CD4-positive, alpha-beta T cell treated with Interferon alpha-2 for 1 hour (primary cell): ENCODE data around the gene VPS8.

Experiments
- DNase-seq, 2 donors: peaks; one replicate each; pipeline ENCODE4 v3.0.0-alpha.2; 2020 to 2022

Gene VPS8

DNA sequence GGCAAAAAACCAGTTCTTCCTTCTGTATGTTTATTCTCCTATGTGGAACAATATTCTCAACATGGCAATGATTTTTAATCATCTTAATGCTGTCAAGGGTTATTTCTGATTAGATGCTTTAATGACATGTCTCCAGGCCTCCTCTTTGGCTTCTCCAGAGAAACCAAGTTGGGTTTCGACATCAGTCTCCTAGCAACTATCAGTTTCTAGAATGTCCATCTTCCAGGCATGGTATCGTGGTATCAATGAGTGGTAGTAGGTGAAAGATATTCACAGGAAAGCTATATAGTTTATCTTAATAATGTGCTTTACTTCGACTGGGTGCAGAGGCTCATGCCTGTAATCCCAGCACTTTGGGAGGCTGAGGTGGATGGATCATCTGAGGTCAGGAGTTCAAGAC lies 212.4 kb downstream of the VPS8 start:
- no peak for DNase-seq

DNA sequence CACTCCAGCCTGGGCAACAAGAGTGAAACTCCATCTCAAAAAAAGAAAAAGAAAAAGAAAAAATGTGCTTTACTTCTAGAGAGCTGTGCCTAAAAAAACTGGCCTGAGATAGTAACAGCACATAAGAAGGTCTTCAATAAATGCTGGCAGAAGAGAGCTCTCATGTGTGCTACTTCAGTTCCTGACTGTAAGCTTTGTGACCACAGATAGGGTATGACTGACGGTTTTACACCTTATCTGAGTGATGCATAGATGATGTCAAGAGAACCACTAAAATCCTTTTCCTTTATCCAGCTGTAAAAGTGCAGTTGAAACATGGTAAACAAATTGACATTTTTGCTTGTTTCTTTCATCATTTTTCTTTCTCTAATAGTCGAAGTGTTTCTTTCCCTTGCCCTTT lies 213.0 kb downstream of the VPS8 start:
- DNase-seq = no peak

DNA sequence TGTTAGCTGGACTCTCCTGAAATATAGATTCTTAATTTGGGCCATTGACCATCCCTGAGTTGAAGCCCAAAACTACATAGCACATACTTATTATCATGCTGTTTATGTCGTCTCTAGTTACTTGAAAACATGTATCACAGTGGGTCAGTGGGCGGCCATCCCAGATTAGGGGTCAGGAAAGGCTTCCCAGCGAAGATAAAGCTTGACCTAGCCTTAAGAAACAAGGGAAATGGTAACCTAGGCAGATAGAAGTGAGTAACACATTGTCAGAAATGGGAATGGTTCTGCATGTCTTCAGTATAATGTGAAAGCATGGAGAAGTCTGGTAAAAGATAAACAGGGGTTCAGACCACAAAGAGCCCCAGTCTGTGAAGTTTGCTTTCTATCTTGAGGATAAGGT lies 216.2 kb downstream of the VPS8 start:
- no peak for DNase-seq

DNA sequence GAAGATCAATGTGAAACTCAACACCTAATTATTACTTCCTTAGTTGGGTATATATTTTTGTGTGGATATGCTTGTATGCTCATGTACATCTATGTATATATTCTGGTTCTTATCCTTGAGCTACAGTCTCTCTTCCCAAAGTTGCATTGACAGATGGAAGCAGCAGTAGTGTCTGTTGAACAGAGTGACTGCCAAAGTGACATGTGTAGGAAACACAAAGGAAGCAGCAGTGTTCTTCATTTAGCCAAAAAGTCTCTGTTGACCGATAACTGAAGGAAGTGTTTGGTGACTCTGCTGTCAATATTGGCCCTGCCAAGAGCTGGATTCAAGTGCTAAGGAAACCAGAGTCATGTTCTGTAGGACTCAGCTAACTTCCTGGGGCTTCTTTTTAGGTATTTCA lies 217.1 kb downstream of the VPS8 start:
- no peak for DNase-seq

DNA sequence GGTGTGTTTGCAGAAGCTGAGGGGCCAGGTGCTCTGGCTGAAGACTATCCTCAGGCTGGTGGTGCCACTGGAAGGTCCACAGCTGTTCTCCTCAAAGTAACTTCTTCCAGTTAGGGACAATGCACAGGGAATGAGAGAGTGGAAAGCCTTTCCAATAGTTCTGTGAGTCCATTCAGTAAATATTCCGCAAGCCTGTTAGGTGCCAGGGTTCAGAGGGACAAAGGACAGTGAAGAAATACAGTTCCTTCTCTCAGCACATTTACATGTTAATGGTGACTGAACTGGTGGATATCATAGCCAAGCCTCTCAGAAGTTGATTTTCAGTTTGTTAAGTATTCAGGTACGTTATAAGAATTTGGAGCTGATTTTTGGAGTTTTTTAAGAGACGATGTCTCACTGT lies 218.4 kb downstream of the VPS8 start:
- no peak for DNase-seq

DNA sequence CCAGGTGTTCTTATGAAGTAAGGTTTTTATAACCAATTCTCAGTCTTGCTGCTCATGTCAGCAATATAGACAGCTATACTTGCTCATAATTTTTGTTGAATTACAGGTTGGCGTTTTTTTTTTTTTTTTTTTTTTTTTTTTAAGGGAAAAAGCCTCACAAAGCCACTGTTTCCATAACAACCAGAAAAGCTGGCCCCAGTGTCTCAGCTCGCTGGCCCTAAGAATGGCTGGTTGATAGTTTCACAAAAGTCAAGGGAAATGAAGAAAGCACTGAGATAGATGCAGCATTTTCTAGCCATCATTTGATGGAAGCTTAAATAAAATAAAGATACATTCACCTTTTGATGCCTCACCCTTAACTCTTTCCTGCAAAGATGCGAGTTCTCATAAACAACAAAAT lies 219.0 kb downstream of the VPS8 start:
- DNase-seq = no peak

DNA sequence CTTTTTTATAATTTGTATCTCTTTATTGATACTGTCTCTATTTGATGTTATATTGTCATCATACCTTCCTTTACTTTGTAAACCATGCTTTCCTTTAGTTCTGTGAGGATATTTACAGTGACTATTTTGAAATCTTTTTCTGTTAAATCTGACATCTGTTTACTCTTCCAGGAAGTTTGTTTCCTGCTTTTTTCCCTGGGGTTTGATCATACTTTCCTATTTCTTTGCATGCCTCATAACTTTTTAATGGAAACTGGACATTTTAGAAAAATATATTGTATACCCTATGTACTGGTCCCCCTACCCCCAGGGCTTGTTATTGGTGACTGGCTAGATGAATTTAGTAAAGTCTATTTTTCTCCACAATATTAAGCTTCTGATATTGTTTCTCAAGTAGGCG lies 225.8 kb downstream of the VPS8 start:
- no peak for DNase-seq

DNA sequence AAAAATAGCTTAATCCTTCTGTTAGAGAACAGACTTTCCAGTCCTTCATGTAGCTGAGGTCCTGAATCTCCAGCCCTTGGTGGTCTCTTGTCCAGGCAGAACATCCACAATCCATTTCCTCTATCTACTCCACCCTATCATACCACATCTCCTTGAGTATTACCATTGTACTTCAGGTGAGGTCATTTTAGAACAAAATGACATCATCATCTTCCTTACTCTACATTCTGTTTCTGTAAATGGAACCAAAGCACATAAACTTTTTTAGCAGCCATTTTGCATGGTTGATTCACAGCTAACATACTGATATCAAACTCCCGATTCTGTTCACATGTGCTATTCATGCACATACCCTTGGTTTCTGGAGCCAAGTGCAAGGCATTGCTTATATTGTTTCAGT lies 228.5 kb downstream of the VPS8 start:
- DNase-seq = no peak

DNA sequence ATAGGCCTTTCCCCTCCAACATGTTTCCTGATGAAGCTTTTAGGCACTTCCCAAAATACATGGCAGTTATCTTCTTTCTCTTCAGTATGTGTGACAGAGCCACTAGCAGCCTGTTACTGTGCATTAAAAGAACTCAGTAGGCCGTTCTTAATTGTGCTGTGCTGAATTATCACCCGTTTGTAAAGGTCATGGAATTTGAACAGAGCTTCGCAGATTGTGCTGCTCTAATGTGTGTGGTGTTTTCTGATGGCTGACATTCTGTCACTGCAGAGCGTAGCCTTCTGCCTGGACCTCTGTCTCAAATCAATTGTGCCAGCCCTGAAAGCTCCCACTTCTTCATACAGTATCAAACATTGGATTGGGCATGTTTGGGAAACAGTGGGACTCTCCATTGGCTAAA lies 229.6 kb downstream of the VPS8 start:
- no peak for DNase-seq

DNA sequence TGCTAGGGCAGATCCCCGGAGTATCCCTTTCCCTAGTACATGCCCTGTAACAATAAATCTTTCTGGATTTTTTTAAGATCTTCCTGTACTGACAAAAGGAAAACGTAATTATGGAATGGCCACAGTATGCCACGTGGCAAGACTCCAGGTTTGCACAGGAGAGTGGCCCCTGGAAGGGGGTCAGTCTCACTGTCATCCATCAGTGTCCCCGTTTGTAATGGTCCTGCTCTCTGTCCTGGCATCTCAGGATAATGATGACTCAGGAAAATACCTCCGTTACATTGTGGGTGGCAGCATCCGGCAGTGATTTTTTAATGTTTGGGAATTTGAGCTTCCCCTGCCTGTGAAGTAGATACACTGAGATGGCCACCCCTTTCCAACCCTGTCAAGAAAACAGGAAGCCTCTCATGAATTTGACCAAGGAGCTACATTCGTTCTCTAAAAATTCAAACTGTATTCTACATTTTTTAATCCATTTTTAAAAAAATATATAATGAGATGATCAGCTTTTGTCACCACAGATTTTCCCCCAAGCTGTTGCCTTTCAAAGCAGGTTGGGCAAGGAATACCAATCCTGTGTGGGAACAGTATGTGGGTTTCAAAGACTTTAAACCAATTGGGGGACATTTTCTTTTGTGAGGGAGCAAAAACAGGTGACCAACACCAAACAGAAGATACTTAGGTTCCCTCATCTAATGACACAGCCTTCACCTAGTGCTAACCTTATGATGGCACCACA lies 230.5 kb downstream of the VPS8 start:
- no peak for DNase-seq

DNA sequence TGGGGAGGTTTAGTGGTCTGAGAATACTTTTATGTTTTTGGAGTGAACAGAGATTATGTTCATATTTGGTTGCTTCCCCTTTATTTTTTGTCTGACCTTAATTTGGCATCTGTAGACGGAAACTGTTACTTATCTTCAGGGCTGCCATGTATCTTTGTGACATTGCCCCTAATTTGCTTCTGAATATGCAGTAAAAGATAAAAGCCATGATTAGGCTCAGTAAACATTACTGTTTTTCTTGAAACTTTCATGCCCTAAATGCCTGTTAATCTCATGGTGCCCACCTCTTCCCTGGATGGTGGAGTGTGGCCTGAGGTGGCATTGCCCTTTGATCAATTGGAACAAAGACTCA lies 234.2 kb downstream of the VPS8 start:
- no peak for DNase-seq

DNA sequence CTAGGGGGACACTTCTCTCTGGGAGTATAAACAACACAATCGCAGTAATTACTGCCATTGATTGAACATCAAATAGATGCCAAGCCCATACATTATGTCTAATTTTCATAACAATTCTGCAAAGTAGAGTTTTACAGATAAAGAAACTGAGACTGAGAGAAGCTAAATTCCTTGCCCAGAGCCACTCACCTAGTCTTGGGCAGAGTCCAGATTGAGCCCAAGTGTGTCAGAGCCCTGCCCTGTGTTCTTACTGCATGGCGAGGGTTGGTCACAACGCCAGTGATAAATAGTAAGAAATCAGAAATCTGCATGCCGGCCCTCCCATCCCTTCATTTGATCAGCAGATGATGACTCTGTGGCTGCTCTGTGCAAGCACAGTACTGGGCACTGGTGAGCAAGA lies 234.6 kb downstream of the VPS8 start:
- no peak for DNase-seq

DNA sequence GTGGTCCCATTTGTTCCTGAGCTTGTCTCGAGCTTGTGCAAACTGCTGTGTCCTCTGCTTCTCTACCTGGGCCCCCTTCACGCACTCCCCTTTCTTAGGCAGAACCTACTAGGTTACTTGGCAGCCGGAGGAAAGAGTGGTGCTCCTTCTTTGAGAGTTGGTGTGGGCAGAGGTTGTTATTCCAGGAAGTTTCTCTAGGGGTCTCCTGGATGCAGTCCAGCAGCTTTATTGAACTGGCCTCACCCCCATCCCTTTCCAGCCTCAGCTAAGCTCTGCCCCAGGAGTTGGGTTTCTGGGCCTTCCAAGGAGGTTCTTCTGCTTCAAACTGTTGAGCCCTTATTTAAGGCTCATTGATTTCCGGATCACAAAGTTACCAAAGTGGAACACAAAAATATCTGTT lies 237.7 kb downstream of the VPS8 start:
- no peak for DNase-seq

DNA sequence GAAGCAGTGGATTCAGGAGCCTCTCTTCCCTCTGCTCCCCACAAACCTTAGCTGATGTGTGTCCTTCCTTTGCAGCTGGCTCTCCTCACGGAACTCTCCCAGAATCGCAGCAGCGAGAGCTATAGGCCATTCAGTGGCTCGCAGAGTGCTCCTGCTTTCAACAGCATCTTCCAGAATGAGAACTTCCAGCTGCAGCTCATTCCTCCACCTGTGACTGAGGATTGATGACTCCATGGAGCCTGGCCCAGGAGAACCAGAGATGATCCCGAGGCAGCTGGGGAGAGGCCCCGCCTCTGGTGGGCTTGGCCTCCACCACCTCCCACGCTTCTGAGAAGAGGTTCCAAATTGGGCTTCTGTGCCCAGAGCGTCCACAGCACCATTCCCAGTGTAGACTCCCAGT lies 239.8 kb downstream of the VPS8 start:
- no peak for DNase-seq

DNA sequence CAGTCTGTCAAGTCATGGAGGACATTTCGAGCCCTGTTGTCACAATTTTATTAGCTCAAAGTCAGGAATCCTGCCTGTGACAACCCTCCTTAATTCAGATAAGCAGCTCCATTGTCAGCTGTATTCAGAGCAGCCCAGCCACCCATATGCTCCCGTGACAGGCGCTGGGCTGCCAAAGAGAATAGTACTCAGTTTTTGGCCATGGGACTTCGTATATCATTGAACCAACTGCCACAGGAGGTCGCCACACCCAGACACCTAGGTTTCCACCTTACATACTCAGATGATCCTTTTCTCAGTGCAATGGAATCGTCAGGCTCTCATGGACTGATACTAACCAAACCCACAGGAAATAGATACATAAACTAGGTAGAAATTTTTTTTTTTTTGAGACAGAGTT lies 240.7 kb downstream of the VPS8 start:
- DNase-seq = no peak

DNA sequence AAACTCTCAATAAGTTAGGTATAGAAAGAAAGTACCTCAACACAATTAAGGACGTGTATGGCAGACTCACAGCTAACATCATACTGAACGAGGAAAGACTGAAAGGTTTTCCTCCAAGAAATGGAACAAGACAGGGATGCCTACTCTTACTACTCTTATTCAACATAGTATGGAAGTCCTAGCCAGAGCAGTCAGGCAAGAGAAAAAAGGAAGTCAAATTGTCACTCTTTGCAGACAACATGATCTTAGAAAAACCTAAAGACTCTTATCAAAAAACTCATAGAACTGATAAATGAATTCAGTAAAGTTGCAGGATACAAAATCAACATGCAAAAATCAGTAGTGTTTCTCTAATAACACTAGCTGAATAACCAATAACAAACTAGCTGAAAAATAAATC lies 244.9 kb downstream of the VPS8 start:
- no peak for DNase-seq

DNA sequence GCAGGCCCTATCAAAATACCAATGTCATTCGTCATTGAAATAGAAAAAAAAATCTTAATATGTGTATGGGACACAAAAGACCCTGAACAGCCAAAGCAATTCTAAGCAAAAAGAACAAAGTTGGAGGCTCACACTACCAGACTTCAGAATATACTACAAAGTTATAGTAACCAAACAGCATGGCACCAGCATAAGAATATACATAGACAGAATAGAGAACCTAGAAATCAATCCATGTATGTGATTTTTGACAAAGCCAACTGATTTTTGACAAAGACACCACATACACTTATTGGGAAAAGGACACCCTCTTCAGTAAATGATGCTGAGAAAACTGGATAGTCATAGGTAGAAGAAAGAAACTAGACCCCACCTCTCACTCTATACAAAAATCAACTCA lies 245.9 kb downstream of the VPS8 start:
- DNase-seq = no peak

DNA sequence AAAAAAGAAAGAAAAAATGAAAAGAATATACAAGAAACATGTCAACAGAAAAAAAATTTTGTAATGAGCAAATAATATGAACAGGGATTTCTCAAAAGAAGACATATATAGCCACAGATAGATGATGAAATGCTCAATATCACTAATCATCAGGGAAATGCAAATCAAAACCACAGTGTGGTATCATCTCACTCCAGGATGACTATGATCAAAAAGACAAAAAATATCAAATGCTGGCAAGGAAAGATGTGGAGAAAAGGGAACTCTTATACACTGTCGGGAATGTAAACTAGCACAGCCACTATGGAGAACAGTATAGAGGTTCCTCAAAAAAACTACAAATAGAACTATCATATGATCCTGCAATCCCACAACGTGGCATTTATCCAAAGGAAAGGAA lies 246.8 kb downstream of the VPS8 start:
- no peak for DNase-seq

DNA sequence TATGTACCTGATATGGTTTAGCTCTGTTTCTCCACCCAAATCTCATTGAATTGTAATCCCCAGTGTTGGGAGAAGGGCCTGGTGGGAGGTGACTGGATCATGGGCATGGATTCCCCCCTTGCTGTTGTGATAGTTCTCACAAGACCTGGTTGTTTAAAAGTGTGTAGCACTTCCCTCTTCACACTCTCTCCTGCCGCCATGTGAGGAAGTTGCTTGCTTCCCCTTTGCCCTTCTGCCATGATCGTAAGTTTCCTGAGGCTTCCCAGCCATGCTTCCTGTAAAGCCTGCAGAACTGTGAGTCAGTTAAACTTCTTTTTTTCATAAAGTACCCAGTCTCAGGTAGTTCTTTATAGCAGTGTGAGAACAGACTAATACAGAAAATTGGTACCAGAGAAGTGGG lies 247.8 kb downstream of the VPS8 start:
- peak in 1 of 2 donors; percentile 6 for DNase-seq

DNA sequence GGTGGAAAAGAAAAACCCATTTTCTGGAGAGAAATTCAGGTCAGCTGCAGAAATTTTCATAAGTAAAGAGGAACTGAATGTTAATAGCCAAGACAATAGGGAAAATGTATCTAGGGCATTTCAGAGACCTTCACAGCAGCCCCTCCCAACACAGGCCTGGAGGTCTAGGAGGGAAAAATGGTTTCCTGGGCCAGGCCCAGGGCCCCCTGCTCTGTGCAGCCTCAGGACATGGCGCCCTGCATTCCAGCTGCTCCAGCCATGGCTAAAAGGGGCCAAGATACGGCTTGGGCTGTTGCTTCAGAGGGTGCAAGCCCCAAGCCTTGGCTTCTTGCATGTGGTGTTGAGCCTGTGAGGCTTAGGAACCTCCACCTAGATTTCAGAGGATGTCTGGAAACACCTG lies 248.7 kb downstream of the VPS8 start:
- DNase-seq = no peak

DNA sequence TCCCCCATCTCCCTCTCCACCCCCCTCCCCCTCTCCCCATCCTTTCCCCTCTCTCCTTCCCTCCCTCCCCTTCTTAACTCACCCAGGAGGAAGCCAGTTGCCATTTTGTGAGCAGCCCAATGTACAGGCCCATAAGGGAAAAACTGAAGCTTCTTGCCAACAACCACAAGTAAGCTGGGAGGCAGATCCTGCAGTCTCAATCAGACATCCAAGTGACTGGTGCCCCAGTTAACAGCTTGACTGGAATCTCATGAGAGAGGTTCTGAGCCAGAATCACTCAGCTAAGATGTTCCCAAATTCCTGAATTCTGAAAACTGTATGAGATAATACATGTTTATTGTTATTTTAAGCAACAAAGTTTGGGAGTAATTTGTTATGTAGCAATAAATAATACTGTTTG lies 250.2 kb downstream of the VPS8 start:
- no peak for DNase-seq

DNA sequence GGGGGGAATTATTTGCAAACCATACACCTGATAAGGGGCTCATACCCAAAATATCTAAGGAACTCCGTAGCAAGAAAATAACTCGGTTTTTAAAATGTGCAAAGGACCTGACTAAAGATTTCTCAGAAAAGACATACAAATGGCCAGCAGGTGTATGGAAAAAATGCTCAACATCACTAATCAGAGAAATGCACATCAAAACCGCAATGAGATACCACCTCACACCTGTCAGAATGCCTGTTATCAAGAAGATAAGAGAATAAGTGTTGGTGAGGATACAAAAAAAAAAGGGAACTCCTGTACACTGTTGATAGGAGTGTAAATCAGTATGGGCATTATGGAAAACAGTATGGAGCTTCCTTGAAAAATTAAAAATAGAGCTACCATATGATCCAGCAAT lies 251.5 kb downstream of the VPS8 start:
- DNase-seq = no peak

DNA sequence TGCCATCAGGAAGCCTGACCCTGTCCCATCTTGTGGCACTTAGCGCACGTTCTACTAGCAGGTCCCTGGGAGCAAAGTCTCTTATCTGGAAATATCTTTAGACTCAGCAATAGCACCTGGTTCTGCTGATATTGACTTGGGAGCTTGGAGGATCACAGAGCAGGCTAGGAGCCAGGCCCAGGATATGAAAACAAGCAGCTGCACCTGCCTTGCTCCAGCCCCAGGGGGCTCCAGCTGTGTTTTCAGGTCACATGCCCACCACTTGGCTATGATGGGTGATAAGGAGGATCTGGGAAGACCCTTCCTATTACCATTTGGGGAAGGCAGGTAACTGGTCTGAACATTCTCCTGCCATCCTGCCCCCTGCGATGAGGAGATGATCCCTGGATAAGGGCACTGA lies 253.1 kb downstream of the VPS8 start:
- no peak for DNase-seq

DNA sequence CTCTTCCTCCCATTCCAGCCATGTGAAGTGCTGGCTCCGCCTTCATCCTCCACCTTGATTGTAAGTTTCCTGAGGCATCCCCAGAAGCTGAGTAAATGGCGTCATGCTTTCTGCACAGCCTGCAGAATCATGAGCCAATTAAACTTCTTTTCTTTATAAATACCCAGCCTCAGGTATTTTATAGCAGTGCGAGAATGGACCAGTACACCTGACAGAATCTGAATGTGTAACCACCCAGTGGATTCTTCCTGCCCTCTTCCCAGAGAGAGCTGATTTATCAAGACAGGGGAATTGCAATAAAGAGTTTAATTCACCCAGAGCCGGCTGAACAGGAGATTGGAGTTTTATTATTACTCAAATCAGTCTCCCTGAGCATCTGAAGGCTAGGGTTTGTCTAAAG lies 254.3 kb downstream of the VPS8 start:
- DNase-seq = no peak

DNA sequence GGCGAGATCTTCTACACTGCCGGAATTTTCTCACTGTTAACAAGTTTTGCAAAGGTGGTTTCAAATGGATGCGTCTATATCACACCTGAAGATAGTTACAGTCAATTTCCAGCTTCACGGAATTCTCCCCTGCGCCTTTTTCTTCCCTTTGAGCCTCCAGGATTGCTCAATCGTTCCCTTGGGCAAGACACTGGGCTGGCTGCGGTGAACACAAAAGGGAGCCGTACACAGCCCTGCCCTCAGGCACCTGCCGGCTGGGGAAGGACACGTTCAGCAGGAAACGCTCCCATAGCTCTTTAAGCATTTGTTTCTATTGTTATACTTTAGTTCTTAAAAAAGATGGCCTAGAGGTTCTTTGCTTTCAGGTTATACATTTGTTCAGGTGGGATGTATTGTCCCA lies 255.2 kb downstream of the VPS8 start:
- no peak for DNase-seq
